ENCODE data around the gene POTEF.
"Not testable (repeated sequence)": the region's sequence is repeated elsewhere in the genome, so short reads cannot be mapped to it uniquely, and the experiment has no call there.

POTEF gene

GRCh38 chr2:130127726-130128125, 1.3 kb downstream of the POTEF start:
- DNase-seq (ENCODE audit: low spot score) = not testable (repeated sequence)

- not testable (repeated sequence) for DNase-seq (ENCODE audit: low spot score)
These were observed 8.1 kb downstream of the POTEF start for GRCh38 chr2:130120924-130121323.

DNA sequence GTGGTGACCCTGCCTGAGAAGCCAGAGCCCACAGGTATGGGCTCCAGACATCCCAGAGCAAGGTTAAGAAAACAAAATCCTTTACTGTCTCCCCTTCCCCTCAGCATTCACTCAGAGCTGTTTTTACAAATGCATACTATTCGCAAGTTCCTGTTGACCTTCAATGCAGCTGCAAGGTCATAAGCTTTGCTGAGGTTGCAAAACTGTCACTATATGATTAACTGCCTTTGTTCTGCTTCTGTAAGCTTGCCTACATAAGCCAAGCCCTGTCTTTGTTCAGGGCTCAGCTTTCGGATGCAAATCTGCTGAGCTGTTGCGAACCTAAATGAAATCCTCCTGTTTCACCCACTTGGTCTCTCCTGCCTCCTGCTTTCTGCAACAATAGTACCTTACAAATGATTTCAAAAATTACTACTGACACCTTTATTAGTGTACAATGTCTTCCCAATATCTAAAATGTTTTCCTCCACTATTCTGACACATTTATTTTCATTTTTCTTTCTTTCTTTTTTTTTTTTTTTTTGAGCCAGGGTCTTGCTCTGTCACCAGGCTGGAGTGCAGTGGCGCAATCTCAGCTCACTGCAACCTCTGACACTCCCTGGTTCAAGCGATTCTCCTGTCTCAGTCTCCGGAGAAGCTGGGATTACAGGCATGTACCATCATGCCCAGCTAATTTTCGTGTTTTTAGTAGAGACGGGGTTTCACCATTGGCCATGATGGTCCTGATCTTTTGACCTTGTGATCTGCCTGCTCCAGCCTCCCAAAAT, 26.2 kb downstream of the POTEF start:
- DNase-seq (ENCODE audit: low spot score) = not testable (repeated sequence)

- not testable (repeated sequence) for DNase-seq (ENCODE audit: low spot score)
These were observed 66.4 kb downstream of the POTEF start for GRCh38 chr2:130062645-130063044.

DNA sequence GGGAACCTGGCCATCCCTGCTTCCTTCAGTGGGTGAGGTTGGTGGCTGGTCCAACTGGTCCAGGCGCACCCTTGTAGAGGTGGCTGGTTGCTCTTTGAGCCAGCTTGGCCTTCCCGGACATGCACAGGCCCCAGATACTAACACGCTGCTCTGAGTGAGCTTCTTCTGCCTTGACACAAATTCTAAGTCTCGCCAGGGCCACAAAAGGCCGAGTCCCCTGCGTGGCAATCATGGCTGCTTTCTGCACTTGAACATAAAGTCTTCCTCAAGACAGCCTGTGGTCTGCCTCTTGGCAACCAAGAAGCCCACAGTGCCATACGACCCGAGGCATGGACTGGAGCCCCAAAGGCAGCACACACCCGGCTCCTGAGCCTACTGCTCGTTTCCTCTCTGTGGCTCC, 69.0 kb downstream of the POTEF start:
- DNase-seq (ENCODE audit: low spot score) = not testable (repeated sequence)

GRCh38 chr2:130056336-130056735, 72.7 kb downstream of the POTEF start:
- DNase-seq (ENCODE audit: low spot score) = not testable (repeated sequence)

DNA sequence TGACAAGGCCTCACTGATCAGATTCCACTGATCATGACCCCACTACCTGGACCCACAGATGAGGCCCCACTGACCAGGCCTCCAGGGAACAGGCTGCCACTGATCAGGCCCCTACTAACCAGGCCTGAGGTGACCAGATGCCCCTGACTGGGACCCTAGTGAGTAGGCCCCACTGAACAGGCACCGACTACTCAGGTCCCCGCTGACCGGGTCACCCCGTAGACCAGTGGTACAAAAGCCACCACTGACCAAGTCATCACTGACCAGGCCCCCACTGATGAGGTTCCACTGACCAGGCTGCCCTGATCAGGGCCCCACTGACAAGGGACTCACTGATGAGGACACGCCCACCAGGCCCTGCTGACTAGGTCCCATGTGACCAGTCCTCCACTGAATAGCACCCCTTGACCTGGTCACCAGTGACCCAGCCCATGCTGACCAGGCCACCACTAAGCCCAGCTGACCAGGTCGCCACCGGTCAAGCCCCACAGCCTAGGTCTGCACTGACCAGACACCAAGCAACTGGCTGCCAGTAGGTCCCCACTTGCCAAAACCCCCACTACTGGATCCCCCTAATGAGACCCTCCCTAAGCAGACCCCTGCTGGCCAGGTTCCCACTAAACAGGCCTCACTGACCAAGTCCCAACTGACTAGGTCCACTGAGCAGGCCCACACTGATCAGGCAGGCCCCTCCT, 75.7 kb downstream of the POTEF start:
- not testable (repeated sequence) for DNase-seq (ENCODE audit: low spot score)

GRCh38 chr2:130052376-130052775, 76.6 kb downstream of the POTEF start:
- not testable (repeated sequence) for DNase-seq (ENCODE audit: low spot score)

GRCh38 chr2:130048422-130048821, 80.6 kb downstream of the POTEF start:
- not testable (repeated sequence) for DNase-seq (ENCODE audit: low spot score)

DNA sequence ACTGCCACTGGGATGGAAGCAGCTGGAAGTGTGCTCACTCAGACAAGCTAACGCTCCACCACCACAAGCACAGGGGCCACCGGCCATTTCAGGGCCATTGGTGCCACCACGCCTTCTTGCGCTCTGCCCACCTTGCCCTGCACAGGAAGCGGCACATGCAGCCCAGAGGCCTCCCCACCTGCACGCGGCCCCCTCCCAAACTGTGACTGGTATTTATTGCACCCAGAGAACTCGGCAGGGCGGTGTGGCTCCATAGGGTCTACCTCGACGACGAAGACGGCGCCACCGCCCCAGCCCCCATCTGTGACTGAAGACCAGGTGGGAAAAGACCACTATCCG, 90.8 kb downstream of the POTEF start:
- not testable (repeated sequence) for DNase-seq (ENCODE audit: low spot score)

DNA sequence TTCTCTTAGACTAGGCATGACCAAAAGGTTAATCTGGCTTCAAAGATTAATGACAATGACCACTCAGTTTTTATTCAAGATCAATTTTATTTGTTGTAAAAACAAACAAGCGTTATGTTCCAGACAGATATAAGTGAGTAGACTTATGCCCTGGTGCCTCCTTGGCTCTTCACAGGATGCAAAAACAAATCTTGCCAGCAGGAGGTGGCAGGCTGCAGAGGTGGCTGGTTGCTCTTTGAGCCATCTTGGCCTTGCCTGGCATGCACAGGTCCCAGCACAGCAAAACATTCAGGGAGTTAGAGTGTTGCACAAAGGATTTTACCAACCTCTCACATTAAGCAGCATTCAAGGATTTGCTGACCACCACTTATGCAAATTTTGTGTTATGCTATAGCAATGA, 103.1 kb downstream of the POTEF start:
- DNase-seq (ENCODE audit: low spot score) = not testable (repeated sequence)

Measured in GM03348 (cell line).